H1 (cell line): ENCODE measurements around the gene CBX2. TPM values are rescaled to one million over a fixed set of nuclear protein-coding genes. Genes with fewer than 3 reads are reported as not detected.

Source experiments
- CBX5 ChIP-seq: fragments of 300-800, 300-1000 bp; sonication (generic); IDR thresholded peaks from 2 replicates; pipeline ENCODE4 v1.7.1; 2016; ENCODE audit warnings: antibody characterized with exemption, low read length, low read depth
- CREB1 ChIP-seq: IDR thresholded peaks from 2 replicates; pipeline ENCODE4 v1.6.1; 2012; ENCODE audit warnings: inconsistent platforms
- GABPA ChIP-seq: IDR thresholded peaks from 2 replicates; pipeline ENCODE4 v1.6.1; 2011; ENCODE audit warnings: mild to moderate bottlenecking, low read length, moderate library complexity, borderline replicate concordance; ENCODE audit not compliant: insufficient read depth
- KDM5A ChIP-seq: fragments of 200-600 bp; IDR thresholded peaks from 2 replicates; pipeline ENCODE4 v1.7.1; 2012; ENCODE audit warnings: mild to moderate bottlenecking, low read length, inconsistent platforms, mixed read lengths
- RBBP5 ChIP-seq: IDR thresholded peaks from 2 replicates; pipeline ENCODE4 v1.7.1; 2012; ENCODE audit warnings: low read depth, mild to moderate bottlenecking, inconsistent platforms, low read length, moderate library complexity, borderline replicate concordance
- TCF12 ChIP-seq: IDR thresholded peaks from 2 replicates; pipeline ENCODE4 v1.6.1; 2011; ENCODE audit warnings: low read depth, mild to moderate bottlenecking, low read length
- polyA plus RNA-seq, 7 experiments: library from polyadenylated mRNA; depleted of rRNA in 3 of 7; stranded (reverse) in 5 of 7; unstranded in 2 of 7; fragments of >200 nt in 5 of 7; fragments of 200-250 nt in 2 of 7; gene quantifications; 1 replicate in 5 of 7; 2 replicates in 1 of 7; 4 replicates in 1 of 7; pipeline versions ENCODE4 v1.2.1 to v1.2.3, GENCODE V29; 2011 to 2013; ENCODE audit warnings: missing spikeins in 2 of 7, mixed read lengths in 2 of 7
- total RNA-seq: library from RNA; stranded (reverse); fragmentation: NEBNext Ultra II Directional; extraction: Animal tissue kit (Norgen Biotek cat#: 25700); gene quantifications from 2 replicates; pipeline ENCODE4 v1.2.1, GENCODE V29; 2021

Gene CBX2
- total and polyA plus RNA-seq, 2 of the 8 experiments (the other 6 are each of a cell fraction or from before 2014, with no cell fraction given) = 64.3 to 83.9 TPM

DNA sequence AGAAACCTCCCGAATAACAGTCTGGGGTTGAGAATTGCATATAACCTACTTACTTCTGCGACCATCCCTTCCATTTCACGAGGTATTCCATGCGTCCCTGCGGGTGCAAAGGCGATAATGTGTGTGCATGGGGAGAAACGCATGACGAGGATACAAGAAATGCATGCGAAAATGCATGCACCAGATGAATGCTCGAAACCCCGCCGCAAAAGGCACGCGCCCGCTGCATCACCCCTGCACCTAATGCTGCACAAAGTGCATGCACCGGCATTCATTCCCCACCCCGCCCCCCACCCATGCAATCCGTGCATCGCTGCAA, 18.5 kb downstream of the CBX2 start (continued):
- TF ChIP-seq GABPA (no peak), CREB1 (no peak), RBBP5 (no peak), CBX5 (no peak), KDM5A (no peak), TCF12 (no peak)
